KBM-7 (cell line): Measurements from ENCODE around the gene PLXNB1.

Source experiments
- DNase-seq: peaks from one replicate; pipeline ENCODE4 v3.0.0-alpha.2; 2015
- in situ Hi-C: fragments of 300-500 bp; cut with MboI; formaldehyde crosslinking; loops from 2 replicates; pipeline ENCODE4 v1.14.3; 2020; ENCODE audit warnings: low sequenced_read_pairs, low pct_unique_long_range_greater_than_20kb, mixed read lengths

Gene PLXNB1

DNA sequence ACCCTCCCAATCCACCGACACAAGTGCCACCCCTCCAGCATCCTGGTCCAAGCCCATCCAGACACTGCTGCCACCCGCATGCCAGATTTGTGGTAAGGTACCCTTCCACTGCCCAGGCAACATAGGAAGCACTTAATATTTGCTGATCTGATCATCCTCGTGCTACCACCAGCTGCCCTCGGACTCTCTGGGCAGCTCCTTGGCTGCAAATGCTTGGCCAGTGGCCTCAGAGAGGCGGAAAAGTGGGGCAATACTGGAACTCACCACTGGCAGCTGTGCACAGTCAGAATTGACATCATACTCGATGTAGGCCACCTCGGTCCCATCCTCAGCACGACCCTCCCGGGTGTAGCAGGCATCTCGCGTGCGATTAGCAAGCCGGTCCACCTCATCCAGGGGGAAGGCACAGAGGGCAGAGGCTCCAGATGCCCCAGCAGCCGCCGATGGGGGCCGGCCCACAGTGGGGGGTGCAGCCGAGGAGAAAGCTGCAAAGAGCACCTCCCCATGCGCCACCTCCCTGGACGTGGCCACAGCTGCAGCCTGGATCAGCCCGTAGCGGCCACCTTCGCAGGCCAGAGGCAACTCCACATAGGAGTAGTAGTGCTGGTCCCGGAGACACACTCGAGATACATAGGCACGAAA is 6.5 kb downstream of the PLXNB1 start:
- in situ Hi-C loops, result loop anchor here (10.0 kb wide), 1 partner anchor 149 kb away; no protein-coding TSS in a partner anchor
- DNase-seq, result no peak

DNA sequence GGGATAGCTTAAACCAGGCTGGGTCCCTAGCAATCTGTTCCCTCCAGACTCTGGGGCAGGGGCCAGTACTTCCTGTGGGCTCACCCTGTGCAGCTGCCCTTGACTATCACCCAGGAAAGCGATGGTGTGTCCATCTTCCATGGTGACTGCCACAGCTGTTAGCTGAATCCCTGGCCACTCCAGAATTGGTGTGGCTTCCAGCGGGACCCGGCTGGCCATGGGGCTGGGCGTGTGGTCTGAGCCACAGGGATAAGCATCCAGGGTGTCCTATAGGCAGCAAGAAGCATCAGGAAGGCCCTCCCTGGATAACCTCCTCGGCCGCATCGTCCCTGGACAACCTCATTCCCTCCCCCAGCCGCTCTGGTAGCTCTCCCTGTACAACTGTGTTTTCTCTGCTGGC is 7.2 kb downstream of the PLXNB1 start:
- in situ Hi-C loops, result loop anchor here (10.0 kb wide), 1 partner anchor 148 kb away; no protein-coding TSS in a partner anchor
- no peak for DNase-seq

DNA sequence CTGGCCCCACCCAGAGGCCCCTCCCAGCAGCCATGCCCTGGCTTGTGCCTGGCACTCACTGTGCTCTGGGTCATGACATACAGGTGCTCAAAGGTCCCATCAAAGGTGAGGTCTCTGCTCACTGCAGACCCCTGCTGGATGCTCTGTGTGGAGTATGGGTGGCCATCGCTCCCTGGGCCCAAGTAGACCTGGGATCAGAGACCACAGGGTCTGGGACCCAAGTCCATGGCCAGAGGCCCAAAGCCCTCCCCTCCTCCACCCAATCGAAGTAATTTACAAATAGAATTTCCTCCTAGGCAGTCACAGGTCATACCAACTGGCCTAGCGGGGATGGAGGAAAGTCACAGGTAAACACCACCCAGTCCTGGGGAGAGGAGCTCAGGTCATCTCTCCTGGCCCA is 7.6 kb downstream of the PLXNB1 start:
- in situ Hi-C loops, result loop anchor here (10.0 kb wide), 1 partner anchor 147 kb away; no protein-coding TSS in a partner anchor
- DNase-seq, result no peak

- in situ Hi-C loops, result loop anchor here (10.0 kb wide), 1 partner anchor 146 kb away; no protein-coding TSS in a partner anchor
- DNase-seq, result no peak
Observed at GRCh38 chr3:48420561-48420960, 9.3 kb downstream of the PLXNB1 start.

DNA sequence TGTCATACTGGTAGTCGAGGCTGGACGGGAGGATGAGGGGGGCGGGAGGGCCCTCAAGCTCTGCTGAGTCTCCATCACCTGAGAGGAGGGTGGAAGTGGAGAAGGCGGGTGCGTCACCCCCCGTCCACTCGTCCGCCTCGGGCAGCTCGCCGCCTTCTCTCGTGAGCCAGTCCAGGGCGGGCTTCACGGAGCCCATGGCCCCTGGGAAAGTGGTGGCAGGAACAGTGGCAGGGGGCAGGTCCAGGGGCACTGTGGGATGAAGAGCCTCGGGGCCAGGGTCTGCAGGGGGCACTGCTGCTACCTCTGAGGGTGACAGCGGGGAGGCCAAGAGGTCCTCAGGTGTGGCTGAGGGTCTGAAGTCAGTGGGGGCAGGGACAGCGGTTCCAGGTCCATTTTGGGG is 10.3 kb downstream of the PLXNB1 start:
- in situ Hi-C loops, result no loop called here
- DNase-seq, result no peak

- in situ Hi-C loops, result no loop called here
- DNase-seq, result no peak
Observed at GRCh38 chr3:48419149-48419548, 10.7 kb downstream of the PLXNB1 start.

DNA sequence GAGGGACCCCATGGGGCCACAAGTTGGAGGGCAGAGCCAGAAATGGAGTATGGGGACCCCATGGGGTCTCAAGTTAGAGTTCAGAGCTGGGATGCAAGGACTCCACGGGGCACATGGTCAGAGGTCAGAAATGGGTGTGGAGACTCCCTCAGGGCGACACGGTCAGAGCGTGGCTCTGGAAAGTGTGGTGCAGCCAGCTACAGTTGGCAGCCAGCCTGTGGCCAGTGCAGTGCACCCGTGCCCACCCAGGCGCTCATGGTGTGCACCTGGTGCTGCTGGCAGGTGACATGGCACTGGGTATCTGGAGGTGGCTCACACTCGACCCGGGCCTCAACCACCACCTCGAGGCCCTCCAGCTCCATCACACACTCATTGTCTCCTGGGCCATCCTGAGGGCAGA is 11.2 kb downstream of the PLXNB1 start:
- no peak for DNase-seq
- in situ Hi-C loops, result no loop called here

DNA sequence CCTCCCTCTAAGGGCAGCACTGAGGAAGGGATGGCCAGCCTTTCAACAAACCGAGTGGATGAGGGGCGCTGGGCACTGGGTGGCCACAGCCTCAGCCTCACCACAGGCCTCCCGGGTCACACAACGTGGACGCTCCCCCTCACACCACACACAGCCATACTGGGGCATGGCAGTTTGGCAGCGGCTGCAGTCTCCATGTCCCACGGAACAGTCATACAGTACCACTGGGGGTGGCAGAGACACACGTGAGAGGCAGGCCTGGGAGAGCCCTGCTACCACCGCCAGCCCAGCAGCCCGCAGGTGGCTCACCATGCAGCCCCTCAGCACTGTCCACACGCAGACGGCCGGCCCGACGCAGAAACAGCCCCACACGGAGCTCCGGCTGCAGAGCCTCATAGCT is 11.7 kb downstream of the PLXNB1 start:
- DNase-seq, result no peak
- in situ Hi-C loops, result no loop called here

DNA sequence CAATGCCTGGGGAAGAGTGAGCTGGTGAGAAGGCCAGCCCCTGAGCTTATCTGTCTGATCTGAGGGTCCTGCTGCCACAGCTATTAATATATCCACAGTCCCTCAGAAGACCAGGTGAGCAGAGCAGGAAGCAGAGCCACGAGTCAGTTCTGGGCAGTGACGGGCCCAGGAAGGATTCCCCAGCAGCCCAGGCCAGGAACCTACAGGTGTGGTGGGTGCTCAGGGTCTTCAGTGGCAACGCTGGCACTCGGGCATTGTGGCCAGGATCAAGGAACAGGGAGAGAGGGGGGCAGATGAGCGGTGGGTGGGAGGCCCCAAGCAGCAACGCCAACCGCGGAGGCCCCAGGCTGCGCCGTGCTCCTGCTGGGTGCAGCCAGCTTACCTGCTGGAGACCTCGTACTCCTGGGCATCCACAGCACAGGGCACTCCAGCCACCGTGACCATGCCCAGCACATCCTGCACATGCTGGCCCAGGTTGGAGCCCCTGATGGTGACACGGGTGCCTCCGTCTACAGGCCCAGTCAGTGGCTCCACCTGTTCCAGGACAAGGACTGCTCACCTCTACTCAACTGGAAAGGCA is 12.3 kb downstream of the PLXNB1 start:
- in situ Hi-C loops, result no loop called here
- DNase-seq, result no peak

DNA sequence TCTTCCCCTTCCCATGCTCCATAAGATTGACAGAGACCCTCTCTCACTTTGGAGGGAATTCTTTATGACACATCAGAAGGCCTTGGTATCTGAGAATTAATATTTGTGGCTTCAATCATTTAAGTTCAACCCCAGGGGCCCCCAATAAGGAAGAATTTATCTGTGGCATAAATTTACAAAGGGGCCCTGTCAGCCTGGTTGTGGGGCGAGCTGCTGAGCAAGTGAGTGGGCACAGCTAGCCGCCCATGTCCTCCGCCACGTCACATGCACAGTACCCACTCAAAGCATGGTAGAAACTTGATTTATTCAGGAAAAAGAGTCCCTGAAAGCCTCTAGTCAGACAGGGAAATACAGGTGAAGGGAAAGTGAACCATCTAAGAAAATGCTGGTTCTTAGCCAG is 13.3 kb downstream of the PLXNB1 start:
- DNase-seq, result no peak
- in situ Hi-C loops, result no loop called here

DNA sequence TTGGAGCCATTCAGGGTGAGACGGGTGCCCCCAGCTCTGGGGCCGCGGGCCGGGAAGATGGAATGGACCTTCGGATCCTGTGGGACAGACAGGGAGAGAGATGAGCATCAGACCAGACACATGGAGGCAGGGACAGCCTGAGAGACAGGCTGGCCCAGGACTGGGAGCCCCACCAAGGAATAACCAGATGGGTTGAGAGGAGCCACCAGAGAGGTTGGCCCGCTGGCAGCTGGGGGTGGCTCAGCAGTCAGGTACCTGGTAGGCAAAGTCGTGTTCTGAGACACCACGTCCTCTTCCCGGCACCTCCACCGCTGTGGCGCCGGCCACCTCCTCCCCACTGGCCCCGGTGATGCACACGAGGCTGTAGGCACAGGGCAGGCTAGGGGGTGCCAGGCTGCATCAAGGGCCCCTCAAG is 13.8 kb downstream of the PLXNB1 start:
- in situ Hi-C loops, result no loop called here

DNA sequence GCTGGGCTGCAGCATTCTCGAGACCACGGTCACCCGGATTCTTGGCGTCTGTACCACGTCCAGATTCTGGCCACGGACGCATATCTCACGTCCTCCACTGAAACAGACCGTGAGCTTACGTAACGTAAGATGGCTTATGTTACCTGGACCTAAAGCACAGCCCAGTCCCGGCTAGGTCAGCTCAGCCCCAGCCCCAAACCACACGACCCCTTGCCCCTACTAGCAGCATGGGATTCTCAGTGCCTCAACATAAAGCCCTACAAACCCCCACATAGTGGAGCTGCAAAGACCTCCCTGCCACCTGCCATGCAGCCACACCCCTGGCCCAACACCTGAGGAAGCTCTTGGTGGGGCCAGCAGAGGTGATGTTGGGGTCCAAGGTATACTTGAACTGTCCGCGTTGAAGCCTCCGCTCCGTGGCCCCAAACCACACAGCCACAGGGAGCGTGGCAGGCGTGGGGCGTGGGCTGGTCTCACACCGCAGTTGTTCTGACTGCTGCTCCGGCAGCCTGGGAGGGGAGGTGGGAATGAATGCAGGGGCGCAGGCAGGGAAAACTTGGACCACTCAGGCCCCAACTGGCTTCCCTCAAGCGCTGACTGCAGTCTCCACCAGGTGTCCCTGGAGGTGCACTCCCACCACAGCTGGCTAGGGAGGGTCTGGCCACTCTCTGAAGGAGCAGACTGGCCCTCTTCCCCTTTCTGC is 14.5 kb downstream of the PLXNB1 start:
- no peak for DNase-seq
- in situ Hi-C loops, result no loop called here

More for the DNA sequence above, 13.8 kb downstream of the PLXNB1 start:
- DNase-seq, result no peak

DNA sequence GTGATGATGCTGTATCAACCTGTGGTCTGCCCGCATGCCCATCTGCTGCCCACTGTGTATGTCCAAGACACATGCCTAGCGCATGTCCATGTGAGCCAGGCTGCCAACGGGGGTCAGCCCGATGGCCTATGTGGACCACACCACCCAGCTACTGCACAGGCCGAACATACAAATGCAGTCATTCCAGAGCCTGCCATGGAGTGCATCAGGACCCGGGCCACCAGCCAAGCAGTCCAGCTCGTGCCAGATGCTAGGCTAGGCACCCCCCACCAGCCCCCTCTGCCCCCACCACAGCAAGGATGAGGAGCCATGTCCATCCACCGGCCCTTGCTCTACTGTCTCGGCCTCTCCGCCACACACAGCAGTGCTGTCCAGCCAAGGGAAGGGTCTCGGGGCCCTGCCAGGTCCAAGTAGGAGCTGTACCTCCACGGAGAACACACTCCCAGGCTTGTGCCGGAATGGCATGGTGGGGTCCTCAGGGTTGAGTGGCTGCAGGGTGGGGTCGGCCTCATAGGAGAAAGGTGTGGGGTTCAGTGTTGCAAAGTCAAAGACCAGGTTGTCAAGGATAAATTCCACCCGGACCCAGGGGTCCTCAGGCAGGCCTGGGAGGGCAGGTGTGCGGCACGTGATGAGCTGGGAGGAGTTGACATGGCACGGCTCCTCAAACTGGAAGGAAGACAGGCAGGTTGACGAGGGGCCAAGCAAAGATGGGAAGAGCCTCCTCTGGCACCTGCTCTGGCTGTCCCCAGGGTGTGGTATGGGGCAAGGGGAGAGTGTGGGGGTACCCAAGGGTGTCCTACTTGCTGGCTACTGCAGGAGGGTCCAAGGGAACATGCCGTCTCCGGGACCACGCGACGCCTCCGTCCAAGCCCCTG is 15.3 kb downstream of the PLXNB1 start:
- DNase-seq, result no peak
- in situ Hi-C loops, result no loop called here

- in situ Hi-C loops, result no loop called here
- no peak for DNase-seq
Observed at GRCh38 chr3:48413611-48414010, 16.3 kb downstream of the PLXNB1 start.

DNA sequence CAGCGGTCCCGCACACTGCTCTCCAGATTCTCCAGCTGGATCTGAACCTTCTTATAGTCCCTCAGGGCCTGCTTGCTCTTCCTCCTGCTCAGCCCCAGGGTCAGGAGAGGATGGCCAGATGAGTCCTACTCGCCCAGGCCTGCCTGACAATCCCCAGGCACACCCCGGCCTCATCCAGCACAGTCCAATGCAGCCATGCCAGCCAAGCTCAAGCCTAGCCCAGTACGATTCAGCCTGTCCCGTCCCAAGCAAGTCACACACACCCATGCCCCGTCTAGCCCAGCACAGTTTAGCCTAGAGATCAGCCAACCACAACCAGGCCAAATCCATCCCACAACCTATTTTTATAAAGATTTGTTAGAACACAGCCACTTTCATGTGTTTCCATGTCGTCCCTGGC is 16.8 kb downstream of the PLXNB1 start:
- in situ Hi-C loops, result no loop called here
- no peak for DNase-seq

DNA sequence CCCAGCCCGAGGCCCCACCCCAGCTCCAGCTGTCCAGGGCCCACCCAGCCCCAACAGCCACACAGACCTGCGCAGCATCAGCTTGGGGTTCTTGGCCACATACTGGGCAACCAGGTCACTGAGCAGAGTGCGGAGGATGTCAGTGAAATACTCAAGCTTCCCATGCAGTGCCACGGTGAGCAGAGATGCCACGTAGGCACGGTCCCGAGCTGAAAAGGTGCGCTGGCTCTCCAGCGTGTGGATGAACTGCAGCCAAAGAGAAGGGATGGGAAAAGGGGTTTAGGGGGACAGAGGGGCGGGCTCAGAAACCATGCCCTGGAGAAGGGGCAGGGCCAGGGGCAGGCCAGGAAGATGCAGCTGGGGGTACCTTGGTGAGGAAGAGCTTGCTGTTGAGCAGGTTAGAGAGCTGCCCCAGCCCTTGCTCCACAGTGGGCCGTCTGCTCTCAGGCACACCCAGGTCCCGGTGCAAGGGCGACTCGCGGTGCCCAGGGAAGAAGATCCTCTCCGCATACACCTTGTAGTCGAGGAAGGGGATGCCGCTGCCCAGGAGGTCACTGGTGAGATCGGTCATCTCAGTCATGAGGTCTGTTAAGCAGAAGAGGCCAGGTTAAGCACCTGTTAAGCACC is 17.4 kb downstream of the PLXNB1 start:
- no peak for DNase-seq
- in situ Hi-C loops, result no loop called here

- in situ Hi-C loops, result no loop called here
Observed at GRCh38 chr3:48411606-48412374, 18.1 kb downstream of the PLXNB1 start.

DNA sequence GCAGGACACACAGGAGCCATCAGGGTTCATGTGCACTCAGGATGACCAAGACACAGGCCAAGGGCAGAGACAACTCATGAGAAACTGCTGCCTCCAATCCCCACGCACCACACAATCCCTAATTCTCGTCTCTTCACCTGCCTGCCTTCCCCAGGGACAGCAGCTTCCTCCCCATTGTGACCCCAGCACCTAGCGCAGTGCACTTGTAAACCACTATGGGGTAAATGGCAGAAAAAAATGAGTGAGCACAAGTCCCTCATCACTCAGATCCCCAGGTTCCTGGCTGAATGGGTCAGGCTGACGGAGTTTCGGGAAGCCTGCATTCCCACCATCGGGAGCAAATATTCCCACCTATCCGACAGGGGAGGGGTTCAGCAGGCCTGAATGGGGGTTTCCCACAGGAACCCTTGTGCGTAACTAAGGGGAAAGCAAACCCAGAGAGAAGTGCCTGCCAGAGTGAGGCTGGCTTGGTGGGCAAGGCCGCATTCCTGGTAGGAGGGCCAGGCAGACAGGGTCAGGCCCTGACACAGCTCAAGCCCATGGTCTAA is 18.8 kb downstream of the PLXNB1 start:
- in situ Hi-C loops, result no loop called here
- DNase-seq, result no peak

More at GRCh38 chr3:48411606-48412374, 18.1 kb downstream of the PLXNB1 start:
- no peak for DNase-seq
